ENCODE results near the gene HOXD3.

HOXD3 gene

GRCh38 chr2:176133389-176133788 is 23.7 kb upstream of the HOXD3 start:
- no peak for FAIRE-seq

- FAIRE-seq = no peak
These were observed 23.1 kb upstream of the HOXD3 start for GRCh38 chr2:176134035-176134434.

- FAIRE-seq = no peak
These were observed 22.1 kb upstream of the HOXD3 start for GRCh38 chr2:176135035-176135440.

GRCh38 chr2:176136374-176137251 is 20.5 kb upstream of the HOXD3 start:
- peak; percentile 56 for FAIRE-seq

GRCh38 chr2:176137252-176137580 is 19.9 kb upstream of the HOXD3 start:
- FAIRE-seq = no peak

DNA sequence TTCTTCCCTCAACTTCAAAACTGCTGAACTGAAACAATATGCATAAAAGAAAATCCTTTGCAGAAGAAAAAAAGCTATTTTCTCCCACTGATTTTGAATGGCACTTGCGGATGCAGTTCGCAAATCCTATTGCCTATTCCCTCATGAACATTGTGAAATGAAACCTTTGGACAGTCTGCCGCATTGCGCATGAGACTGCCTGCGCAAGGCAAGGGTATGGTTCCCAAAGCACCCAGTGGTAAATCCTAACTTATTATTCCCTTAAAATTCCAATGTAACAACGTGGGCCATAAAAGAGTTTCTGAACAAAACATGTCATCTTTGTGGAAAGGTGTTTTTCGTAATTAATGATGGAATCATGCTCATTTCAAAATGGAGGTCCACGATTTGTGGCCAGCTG is 19.2 kb upstream of the HOXD3 start:
- no peak for FAIRE-seq

DNA sequence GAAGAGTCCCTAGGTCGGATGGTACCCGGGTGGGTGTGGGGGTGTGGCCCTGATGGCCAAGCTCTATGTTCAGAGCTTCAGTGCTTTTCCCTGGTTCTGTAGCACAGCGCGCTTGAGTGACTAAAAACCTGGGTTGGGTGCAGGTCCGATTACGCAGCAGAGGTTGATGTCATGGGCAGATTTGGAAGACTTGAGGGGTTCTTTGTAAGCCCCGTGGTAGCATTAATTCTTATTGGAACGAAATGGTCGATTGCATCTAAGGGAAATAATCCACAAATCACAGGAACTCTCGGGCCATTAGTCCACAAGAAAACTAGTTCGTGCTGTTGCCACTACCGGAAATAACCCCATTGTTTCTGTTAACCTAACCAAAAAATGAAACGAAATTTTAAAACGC is 18.6 kb upstream of the HOXD3 start:
- FAIRE-seq = no peak

- FAIRE-seq = no peak
These were observed 18.0 kb upstream of the HOXD3 start for GRCh38 chr2:176138923-176139660.

DNA sequence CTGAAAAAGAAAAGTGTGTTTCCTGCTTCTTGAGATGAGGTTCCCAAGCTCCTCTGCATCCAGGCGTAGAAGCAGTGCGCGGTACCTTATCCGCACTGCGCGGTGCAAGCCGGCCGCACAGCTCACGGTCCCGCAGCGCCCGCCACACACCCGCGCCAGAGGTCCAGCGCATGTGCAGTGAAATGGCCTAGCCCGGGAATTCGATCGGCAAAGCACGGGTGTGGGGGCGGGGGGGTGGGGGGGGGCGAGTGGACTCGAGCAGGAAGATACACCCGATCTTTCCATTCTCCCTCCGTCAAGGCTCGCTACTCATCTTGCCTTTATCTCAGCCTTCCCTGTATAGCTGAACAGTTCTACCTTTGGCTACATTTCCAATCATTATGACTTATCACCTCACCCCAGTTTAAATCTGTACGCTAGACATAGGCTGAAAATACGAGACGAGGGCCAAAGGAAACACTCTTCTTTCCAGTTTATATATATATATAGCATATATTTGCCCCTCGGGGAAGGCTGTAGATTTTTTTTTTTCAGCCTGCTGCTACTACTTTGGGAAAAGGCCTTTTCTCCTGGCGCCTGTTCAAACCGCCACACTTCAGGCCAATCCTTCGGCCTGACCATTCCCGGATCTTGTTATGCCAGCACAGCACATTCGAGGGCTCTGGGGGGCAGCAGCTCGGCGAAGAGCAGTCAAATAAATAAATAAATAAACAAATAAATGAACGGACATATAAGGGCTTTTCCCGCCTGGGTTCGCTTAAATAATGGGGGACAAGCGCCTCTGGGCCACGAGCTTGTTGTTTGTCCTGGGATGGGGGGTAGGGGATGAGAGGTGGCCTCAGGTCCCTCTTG is 17.2 kb upstream of the HOXD3 start:
- FAIRE-seq = no peak

- no peak for FAIRE-seq
These were observed 16.4 kb upstream of the HOXD3 start for GRCh38 chr2:176140513-176141317.

DNA sequence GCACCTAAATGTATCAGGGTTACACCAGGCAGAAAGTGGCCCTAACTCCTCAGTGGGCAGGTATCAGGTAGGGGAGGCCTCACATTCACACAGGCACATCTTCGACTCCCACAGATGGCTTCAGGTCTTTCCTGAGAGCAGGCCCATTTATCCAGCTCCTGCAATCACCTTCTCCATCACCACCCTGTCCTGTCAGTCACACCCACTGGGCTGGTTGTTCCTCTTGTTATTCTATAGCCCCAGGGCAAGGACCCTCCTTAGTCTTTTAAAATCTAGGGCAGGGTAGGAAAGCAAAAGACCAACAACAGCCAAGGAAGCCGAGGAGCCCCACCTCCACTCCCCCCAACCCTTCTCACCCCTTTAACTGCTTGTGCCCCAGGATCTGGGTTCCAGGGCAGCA is 14.8 kb upstream of the HOXD3 start:
- no peak for FAIRE-seq

GRCh38 chr2:176145085-176145969 is 11.8 kb upstream of the HOXD3 start:
- FAIRE-seq = no peak

- no peak for FAIRE-seq
These were observed 11.0 kb upstream of the HOXD3 start for GRCh38 chr2:176146101-176146500.

DNA sequence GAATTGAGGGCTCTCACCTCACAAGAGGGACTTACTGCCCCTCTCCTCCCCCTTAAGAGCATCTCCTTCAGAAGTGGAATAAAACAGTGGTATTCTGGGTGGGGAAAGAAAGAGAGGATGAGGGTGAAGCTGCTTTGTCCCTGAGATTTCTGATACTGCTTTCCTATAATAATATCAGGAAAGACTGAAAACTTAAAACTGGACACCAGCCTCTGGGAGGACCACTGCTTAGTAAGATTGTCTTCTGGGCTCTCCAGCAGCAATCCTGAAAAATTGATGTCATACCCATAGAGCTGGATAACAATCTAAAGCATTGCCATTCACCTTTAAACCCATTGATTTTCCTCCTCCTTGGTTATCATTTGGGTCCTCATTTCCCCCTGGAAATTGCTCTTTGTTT is 10.5 kb upstream of the HOXD3 start:
- no peak for FAIRE-seq

GRCh38 chr2:176147210-176147799 is 9.8 kb upstream of the HOXD3 start:
- no peak for FAIRE-seq

GRCh38 chr2:176147800-176148496 is 9.2 kb upstream of the HOXD3 start:
- FAIRE-seq = no peak

- FAIRE-seq = no peak
These were observed 8.2 kb upstream of the HOXD3 start for GRCh38 chr2:176148751-176149421.

DNA sequence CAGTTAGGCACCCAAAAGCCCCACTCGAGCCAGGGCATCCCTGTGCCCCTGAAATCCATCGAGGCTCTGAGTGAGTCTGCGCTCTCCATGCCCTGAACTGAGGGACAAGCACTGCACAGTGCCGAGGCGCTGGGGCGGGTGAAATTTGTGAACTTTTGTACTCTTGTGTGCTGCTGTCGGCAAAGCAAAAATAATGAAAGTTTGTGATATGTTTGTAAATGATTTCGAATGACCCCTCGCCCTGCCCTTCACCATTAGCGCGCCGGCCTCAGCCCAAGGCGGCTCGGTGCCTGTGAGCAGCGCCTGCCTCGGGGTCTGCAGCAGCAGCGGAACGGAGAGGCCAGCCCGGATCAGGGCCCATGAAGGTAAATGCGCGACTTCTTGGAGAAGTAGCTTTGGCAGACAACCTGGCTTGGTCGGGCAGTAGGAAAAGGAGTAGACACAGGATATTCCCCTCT is 7.6 kb upstream of the HOXD3 start:
- FAIRE-seq = no peak

GRCh38 chr2:176149939-176150583 is 7.0 kb upstream of the HOXD3 start:
- FAIRE-seq = no peak
